ENCODE measurements around the gene POU2F1. TPM values are rescaled to one million over a fixed set of nuclear protein-coding genes. Genes with fewer than 3 reads are reported as not detected.

The POU2F1 gene
- total and polyA plus RNA-seq, 4 donors: 0.93 to 10.5 (median 6.5) TPM

- no peak for DNase-seq (ENCODE audit: low spot score)
- no peak overlapping the region for H3K27ac ChIP-seq (ENCODE audit: low read depth in 1 of 2, low read length in 2 of 2)
- no peaks in the 10 kb centered on the region for H3K27me3 ChIP-seq (ENCODE audit: control insufficient read depth in 4 of 4, insufficient read depth in 4 of 4, low read length in 3 of 4)
- no peaks in the 10 kb centered on the region for H3K9me3 ChIP-seq (ENCODE audit: control insufficient read depth in 4 of 4, low read length in 3 of 4)
- TF ChIP-seq RAD21 (IDR thresholded peaks at IDR 0.05) (no peak), FOXA2 (IDR thresholded peaks at IDR 0.05) (no peak), NR2F2 (IDR thresholded peaks at IDR 0.05) (no peak), ATF3 (IDR thresholded peaks at IDR 0.05) (no peak)
- no peaks in the 10 kb centered on the region for H3K36me3 ChIP-seq (ENCODE audit: control insufficient read depth in 4 of 4, insufficient read depth in 3 of 4, low read depth in 1 of 4, low read length in 3 of 4)
- no peak overlapping the region for H3K9ac ChIP-seq (ENCODE audit: low read depth in 1 of 2, low read length in 2 of 2)
- H3K4me1 ChIP-seq (ENCODE audit: control insufficient read depth in 4 of 4, insufficient read depth in 4 of 4, low read length in 3 of 4): peaks cover 10 to 27% (median 20%) of the 10 kb centered on the region in 4 donors
- H3K4me3 ChIP-seq (ENCODE audit: low read depth in 1 of 3, low read length in 3 of 3): no peak overlapping the region
Observed at GRCh38 chr1:167292216-167292615, 71.5 kb downstream of the POU2F1 start.

- no peak overlapping the region for H3K27ac ChIP-seq (ENCODE audit: low read depth in 1 of 2, low read length in 2 of 2)
- H3K9me3 ChIP-seq (ENCODE audit: control insufficient read depth in 4 of 4, low read length in 3 of 4): no peaks in the 10 kb centered on the region
- DNase-seq (ENCODE audit: low spot score): no peak
- H3K4me3 ChIP-seq (ENCODE audit: low read depth in 1 of 3, low read length in 3 of 3): no peak overlapping the region
- H3K27me3 ChIP-seq (ENCODE audit: control insufficient read depth in 4 of 4, insufficient read depth in 4 of 4, low read length in 3 of 4): no peaks in the 10 kb centered on the region
- peaks cover 12 to 32% (median 26%) of the 10 kb centered on the region in 4 donors for H3K4me1 ChIP-seq (ENCODE audit: control insufficient read depth in 4 of 4, insufficient read depth in 4 of 4, low read length in 3 of 4)
- TF ChIP-seq RAD21 (IDR thresholded peaks at IDR 0.05) (no peak), SP1 (IDR thresholded peaks at IDR 0.05) (no peak), ATF3 (IDR thresholded peaks at IDR 0.05) (no peak), FOXA1 (IDR thresholded peaks at IDR 0.05) (no peak), NR2F2 (IDR thresholded peaks at IDR 0.05) (no peak), GABPA (IDR thresholded peaks at IDR 0.05 in 1 of 2, conservative IDR thresholded peaks at IDR 0.05 in 1 of 2) (no peak), EGR1 (IDR thresholded peaks at IDR 0.05; ENCODE audit: low read depth in 2 of 2) (no peak), HNF4G (IDR thresholded peaks at IDR 0.05) (no peak), RXRA (IDR thresholded peaks at IDR 0.05) (no peak), FOXA2 (IDR thresholded peaks at IDR 0.05) (no peak), JUND (IDR thresholded peaks at IDR 0.05) (no peak), TAF1 (conservative IDR thresholded peaks at IDR 0.05) (no peak), MAX (IDR thresholded peaks at IDR 0.05) (no peak)
- TF ChIP-seq, protein P1, sequence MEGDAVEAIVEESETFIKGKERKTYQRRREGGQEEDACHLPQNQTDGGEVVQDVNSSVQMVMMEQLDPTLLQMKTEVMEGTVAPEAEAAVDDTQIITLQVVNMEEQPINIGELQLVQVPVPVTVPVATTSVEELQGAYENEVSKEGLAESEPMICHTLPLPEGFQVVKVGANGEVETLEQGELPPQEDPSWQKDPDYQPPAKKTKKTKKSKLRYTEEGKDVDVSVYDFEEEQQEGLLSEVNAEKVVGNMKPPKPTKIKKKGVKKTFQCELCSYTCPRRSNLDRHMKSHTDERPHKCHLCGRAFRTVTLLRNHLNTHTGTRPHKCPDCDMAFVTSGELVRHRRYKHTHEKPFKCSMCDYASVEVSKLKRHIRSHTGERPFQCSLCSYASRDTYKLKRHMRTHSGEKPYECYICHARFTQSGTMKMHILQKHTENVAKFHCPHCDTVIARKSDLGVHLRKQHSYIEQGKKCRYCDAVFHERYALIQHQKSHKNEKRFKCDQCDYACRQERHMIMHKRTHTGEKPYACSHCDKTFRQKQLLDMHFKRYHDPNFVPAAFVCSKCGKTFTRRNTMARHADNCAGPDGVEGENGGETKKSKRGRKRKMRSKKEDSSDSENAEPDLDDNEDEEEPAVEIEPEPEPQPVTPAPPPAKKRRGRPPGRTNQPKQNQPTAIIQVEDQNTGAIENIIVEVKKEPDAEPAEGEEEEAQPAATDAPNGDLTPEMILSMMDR (IDR thresholded peaks at IDR 0.05; ENCODE audit: low read depth, low read length, missing input control): no peak
- TF ChIP-seq, protein P2, sequence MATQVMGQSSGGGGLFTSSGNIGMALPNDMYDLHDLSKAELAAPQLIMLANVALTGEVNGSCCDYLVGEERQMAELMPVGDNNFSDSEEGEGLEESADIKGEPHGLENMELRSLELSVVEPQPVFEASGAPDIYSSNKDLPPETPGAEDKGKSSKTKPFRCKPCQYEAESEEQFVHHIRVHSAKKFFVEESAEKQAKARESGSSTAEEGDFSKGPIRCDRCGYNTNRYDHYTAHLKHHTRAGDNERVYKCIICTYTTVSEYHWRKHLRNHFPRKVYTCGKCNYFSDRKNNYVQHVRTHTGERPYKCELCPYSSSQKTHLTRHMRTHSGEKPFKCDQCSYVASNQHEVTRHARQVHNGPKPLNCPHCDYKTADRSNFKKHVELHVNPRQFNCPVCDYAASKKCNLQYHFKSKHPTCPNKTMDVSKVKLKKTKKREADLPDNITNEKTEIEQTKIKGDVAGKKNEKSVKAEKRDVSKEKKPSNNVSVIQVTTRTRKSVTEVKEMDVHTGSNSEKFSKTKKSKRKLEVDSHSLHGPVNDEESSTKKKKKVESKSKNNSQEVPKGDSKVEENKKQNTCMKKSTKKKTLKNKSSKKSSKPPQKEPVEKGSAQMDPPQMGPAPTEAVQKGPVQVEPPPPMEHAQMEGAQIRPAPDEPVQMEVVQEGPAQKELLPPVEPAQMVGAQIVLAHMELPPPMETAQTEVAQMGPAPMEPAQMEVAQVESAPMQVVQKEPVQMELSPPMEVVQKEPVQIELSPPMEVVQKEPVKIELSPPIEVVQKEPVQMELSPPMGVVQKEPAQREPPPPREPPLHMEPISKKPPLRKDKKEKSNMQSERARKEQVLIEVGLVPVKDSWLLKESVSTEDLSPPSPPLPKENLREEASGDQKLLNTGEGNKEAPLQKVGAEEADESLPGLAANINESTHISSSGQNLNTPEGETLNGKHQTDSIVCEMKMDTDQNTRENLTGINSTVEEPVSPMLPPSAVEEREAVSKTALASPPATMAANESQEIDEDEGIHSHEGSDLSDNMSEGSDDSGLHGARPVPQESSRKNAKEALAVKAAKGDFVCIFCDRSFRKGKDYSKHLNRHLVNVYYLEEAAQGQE (IDR thresholded peaks at IDR 0.05): no peak
- WGBS: 65% methylated on average over 4 of the region's 4 CpGs
- no peak overlapping the region for H3K9ac ChIP-seq (ENCODE audit: low read depth in 1 of 2, low read length in 2 of 2)
- no peaks in the 10 kb centered on the region for H3K36me3 ChIP-seq (ENCODE audit: control insufficient read depth in 4 of 4, insufficient read depth in 3 of 4, low read depth in 1 of 4, low read length in 3 of 4)
Observed at GRCh38 chr1:167293057-167293456, 72.4 kb downstream of the POU2F1 start.
